Right lobe of liver (tissue), 4 donors: ENCODE data around the gene CIITA.

Experiments used
- POLR2A ChIP-seq: fragments of 450-650 bp; IDR thresholded peaks from one replicate; pipeline ENCODE4 v1.6.1; 2017; ENCODE audit warnings: antibody characterized with exemption, mild to moderate bottlenecking
- TF ChIP-seq, protein P1 (sequence below), 4 donors: fragments of 200-600 bp in 3 of 4; fragments of 450-650 bp in 1 of 4; IDR thresholded peaks; one replicate each; pipeline versions ENCODE4 v1.5.1 to v1.8.0; 2016 to 2022; ENCODE audit warnings: antibody characterized with exemption in 4 of 4, mild to moderate bottlenecking in 2 of 4
- donor health status: DM: no; HTN: no; CAD: no.
- donor health status: DM: no; HTN: no; CAD: no.
- donor health status: DM: no; HTN: yes; CAD: no.

DNA sequence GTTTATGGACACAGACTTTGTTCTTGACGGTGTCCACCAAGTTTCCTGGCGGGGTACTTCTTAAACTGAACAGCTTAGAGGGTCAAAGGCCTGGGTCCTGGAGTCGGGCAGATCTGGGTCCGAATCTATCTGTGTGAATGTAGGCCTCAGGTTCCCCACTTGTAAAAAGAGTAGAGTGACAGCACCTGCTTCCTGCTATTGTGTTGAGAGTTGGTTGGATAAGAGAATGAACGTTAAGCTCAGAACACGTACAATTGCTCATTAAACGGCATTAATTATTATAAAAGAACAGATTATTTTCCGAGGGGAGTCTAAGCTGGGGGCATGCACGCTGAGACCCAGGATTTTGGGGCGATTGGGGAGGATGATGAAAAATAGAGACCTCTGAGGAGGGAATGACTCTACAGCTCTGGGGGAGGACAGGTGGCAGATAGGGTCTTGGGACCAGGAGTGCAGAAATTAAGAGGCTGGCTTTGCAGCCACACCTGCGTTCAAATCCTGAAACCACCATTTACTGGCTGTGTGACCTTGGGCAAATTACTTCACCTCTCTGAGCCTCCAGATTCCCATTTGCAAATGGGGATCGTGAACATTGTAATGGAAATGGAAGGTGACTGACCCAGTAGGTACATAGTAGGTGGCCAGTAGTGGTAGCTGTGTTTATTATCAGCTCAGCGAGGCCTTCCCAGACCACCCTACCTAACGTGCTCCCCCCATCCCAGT lies 68.2 kb downstream of the CIITA start:
- TF ChIP-seq, protein P1, sequence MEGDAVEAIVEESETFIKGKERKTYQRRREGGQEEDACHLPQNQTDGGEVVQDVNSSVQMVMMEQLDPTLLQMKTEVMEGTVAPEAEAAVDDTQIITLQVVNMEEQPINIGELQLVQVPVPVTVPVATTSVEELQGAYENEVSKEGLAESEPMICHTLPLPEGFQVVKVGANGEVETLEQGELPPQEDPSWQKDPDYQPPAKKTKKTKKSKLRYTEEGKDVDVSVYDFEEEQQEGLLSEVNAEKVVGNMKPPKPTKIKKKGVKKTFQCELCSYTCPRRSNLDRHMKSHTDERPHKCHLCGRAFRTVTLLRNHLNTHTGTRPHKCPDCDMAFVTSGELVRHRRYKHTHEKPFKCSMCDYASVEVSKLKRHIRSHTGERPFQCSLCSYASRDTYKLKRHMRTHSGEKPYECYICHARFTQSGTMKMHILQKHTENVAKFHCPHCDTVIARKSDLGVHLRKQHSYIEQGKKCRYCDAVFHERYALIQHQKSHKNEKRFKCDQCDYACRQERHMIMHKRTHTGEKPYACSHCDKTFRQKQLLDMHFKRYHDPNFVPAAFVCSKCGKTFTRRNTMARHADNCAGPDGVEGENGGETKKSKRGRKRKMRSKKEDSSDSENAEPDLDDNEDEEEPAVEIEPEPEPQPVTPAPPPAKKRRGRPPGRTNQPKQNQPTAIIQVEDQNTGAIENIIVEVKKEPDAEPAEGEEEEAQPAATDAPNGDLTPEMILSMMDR (IDR thresholded peaks at IDR 0.05) = no peak
- no peak for TF ChIP-seq POLR2A
